HG03565 (cell line): ENCODE data around the gene RXFP4.
"Not testable (repeated sequence)": the region's sequence is repeated elsewhere in the genome, so short reads cannot be mapped to it uniquely, and the experiment has no call there.

Source experiments
- ATAC-seq: cut with Tn5 transposase; IDR thresholded peaks from one replicate; pipeline ENCODE4 v1.9.1; 2021; ENCODE audit warnings: mild to moderate bottlenecking, moderate library complexity; ENCODE audit not compliant: unreplicated experiment

The RXFP4 gene

GRCh38 chr1:155976913-155977689, 35.7 kb downstream of the RXFP4 start:
- no peak for ATAC-seq

- no peak for ATAC-seq
Measured at GRCh38 chr1:155977690-155978324, 36.4 kb downstream of the RXFP4 start.

DNA sequence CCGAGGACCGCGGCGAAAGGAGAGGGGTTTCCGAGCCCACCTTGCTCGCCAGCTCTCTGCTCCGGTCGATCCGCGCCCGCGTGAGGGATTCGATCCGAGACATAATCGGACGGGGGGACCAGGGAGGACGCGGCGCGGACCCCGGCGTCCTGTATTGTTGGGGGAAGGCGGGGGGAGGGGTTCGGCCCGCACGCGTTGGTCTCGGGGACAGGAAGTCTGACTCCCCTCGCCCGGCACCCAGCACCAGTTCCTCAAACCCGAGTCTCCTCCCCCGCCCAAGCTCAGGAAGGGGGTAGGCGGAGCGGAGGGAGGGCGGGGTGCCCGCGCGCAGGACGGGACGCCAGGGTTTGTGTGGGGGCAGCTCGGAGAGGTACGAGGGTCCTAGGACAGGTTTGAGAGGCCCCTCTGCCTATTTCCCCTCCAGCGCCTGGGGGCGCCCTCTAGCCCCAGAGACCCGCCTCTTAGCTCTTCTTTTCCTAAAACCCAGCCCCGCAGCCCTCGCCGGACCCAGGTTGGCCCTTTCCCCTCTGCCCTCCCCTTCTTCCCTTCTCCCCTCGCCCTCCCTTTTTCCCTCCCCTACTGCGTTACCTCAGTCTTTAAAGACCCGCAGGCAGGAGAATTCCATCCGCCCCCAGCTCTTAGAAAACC, 37.0 kb downstream of the RXFP4 start, which contains the start of gene ARHGEF2:
Gene ARHGEF2 (minus strand): TSS at position 223 of the 648 bp plus-strand sequence. CDS start 120 bp downstream, at position 103.
- ATAC-seq = no peak

GRCh38 chr1:155978973-155979429, 37.6 kb downstream of the RXFP4 start:
- no peak for ATAC-seq

- ATAC-seq = no peak
Measured at GRCh38 chr1:155979597-155980343, 38.3 kb downstream of the RXFP4 start.

DNA sequence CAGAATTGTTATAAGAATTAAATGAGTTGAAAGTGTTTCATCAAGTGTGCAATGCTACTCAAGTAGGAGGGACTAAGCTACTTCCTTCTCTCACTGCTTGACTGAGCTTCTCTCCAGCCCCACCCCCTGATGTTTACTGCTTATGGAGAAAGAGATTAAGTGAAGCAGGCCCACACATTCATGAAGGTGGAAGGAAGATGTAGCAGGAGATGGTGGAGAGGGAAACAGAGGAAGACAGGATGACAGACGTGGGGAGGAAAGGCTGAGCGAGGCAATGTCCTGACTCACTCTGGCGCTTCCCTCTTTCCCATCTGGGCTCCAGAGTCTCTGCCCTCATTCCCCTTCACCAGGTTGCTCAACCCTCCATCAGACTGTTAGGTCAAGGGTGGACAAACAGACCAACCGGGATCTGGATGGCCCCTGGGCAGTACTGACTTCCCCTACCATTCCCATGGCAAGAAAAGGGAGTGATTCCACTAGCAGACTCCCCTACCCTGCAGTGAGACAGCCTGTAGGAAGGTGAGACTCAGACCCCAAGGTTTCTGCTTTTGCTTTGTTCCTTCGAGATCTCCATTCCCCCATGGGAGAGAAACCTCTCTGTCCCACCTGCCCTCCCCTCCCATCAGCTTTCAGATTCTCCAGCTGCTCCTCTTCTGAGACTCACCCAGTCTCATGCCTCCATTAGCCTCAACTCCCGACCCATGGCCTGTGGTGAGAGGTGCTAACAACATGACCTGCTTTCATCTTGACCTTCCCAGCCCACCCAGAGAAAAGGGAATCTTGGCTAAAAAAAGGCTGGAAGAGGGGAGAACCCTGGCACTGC, 40.0 kb downstream of the RXFP4 start:
- ATAC-seq = no peak

DNA sequence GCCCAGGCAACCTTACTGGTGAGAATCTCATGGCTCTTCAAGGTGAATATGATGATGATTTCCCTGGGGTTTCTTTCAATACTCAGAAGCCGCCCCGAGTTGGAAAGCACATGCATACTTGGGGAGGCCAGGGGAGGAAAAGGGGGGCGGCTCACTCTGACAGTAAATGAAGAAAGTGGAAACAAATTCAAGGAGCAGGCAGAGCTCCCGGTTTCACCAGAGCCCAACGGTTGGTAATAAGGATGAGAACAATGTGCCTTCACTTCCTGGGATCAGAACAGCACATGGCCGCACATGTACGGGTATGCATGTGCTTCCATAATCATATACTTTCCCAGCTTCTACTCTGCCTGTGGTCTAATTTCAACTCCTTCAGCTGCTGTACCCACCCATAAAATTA, 40.7 kb downstream of the RXFP4 start:
- ATAC-seq = no peak

GRCh38 chr1:155983191-155984024, 42.0 kb downstream of the RXFP4 start:
- no peak for ATAC-seq

GRCh38 chr1:155984341-155984740, 42.9 kb downstream of the RXFP4 start:
- ATAC-seq = no peak

DNA sequence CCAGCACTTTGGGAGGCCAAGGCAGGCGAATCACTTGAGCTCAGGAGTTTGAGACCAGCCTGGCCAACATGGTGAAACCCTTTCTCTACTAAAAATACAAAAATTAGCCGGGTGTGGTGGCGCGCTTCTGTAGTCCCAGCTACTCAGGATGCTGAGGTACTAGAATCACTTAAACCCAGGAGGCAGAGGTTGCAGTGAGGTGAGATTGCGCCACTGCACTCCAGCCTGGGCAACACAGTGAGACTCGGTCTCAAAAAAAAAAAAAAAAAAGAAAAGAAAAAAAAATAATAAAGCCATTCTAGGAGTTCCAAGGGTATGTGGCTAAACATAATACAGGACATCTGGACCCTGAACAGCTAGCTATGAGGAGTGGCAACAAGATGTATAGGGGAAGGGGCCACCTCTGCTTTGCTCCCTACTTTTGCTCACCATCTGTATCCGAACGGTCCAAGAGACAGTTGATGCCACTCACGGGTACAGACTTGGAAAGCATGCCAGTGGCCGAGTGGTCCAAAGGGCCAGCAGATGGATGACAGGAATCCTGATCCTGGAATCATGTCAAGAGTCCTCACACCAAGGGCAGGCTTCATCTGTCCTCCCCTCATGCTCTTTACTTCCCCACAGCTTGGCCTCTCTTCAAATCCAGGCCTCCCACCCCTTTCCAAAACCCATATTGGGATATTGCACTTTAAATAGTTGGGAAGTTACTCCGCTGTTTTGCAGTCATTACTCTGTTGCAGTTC, 43.6 kb downstream of the RXFP4 start:
- not testable (repeated sequence) for ATAC-seq

- ATAC-seq = no peak
Measured at GRCh38 chr1:155989242-155990004, 48.0 kb downstream of the RXFP4 start.

DNA sequence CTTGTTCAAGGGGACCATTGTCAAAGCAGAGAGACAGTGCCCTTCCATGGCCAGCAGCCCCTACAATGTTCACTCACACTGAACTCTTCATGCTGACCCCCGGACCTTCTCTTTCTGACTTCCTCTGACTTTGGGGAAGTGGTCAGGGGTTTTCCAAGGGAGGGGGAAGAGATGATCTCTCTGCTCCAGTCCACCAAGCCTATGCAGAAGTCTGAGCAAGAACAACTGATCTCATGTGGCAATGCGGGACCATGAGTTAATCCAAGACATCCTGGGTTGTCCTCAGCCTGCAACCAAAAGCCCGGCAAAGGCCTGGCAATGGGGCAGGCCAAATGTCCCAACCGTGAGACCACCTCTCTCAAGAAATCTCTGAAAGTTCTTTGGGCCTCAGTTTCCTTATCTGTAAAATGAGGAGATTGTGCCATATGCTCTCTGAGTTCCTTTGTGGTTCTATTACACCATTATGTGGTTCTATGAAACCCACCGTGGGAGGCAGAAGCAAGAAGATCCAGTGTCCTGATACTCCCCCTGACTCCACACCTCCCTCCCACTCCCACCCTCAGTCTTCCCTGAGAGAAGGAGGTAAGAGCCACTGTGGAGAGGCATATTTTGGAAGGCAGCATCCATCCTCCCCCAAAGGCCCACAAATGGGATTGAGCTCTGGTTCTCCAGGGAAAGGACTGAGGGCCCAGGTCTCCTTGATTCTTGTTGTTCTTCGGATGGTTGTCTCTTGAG, 48.7 kb downstream of the RXFP4 start:
- no peak for ATAC-seq
